GM06990 (cell line): Measurements from ENCODE around the gene ELOVL6.

ENCODE experiments used
- DNase-seq: peaks from one replicate; pipeline ENCODE4 v3.0.0-alpha.2; 2011; ENCODE audit not compliant: insufficient read length; ENCODE audit errors: extremely low read depth
- H3K27me3 ChIP-seq: replicated peaks from 2 replicates; pipeline ENCODE4 v1.6.0; 2011; ENCODE audit warnings: low read length; ENCODE audit not compliant: control insufficient read depth, insufficient read depth
- H3K36me3 ChIP-seq: 2 replicates; pipeline ENCODE4 v1.5.1; 2011; ENCODE audit warnings: low read length; ENCODE audit not compliant: control insufficient read depth, insufficient read depth
- H3K4me3 ChIP-seq: replicated peaks from 2 replicates; pipeline ENCODE4 v1.5.1; 2011; ENCODE audit warnings: low read depth, mild to moderate bottlenecking, control low read depth, low read length
- CTCF ChIP-seq: IDR thresholded peaks from 2 replicates; pipeline ENCODE4 v1.5.1; 2011; ENCODE audit warnings: low read length, control low read depth, mild to moderate bottlenecking, inconsistent platforms; ENCODE audit not compliant: insufficient read depth, poor library complexity, severe bottlenecking

Gene ELOVL6

DNA sequence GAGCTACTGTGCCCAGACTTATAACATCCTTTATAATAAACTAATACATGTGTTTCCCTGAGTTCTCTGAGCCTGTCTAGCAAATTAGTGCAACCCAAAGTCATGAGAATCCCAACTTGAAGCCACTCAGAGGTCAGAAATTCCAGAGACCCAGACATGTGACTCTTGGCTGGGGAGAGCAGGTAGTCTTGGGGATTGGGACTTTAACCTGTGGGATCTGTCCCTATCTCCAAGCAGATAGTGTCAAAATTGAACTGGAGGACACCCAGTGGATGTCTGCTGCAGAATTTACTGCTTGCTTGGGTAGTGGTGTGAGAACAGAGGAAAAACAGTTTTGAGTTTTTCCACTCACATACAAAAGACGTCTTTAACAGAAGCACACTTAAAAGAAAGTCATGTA lies 26.4 kb downstream of the ELOVL6 start:
- Histone ChIP-seq H3K36me3 (no peaks in the 10 kb centered on the region), H3K27me3 (no peaks in the 10 kb centered on the region), H3K4me3 (no peak overlapping the region)
- no peak for DNase-seq
- TF ChIP-seq CTCF: no peak

GRCh38 chr4:110170861-110171260 lies 27.6 kb downstream of the ELOVL6 start:
- Histone ChIP-seq H3K36me3 (no peaks in the 10 kb centered on the region), H3K27me3 (no peaks in the 10 kb centered on the region), H3K4me3 (no peak overlapping the region)
- DNase-seq: no peak
- TF ChIP-seq CTCF: no peak

DNA sequence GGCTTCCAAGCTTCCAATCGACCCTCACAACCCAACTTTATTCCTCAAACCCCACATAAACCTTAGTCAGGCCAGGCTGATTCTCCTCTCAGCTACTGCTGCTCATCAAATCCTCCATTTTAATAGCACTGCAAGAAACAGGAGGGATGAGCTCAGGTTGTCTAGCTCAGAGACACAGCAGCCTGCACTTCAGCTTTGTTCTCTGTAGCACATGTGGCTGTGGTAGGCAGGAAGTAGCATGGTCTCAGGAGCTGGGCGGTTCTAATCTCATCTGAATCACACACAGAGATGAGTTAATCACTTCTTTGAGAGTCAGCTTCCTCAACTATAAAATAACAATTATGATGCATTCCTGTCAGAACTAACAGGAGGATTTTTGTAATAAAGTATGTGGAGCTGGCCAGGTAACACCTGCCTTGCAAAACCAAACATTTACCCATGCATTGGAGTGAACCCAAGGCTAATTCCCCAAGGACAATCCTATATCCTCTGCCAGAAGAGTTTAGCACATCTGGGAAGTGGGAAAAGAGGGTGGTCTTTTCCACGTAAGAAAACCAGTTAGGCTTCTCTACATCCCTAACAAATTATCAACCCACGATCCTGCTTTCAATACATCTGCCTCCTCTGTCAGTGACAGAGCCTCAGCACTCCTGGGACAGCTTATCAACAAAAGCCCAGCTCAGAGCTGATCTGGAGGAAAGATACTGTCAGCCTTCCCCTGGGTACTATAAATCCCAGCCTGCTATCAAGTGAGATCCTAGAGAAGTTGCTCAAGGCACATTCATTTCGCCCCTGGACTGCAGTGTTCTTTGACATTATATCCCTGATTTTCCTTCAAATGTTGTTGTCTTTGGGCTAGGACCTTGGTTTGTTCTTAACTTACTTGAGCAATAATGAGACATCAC lies 32.8 kb downstream of the ELOVL6 start:
- Histone ChIP-seq H3K36me3 (no peaks in the 10 kb centered on the region), H3K4me3 (no peak overlapping the region), H3K27me3 (no peaks in the 10 kb centered on the region)
- no peak for TF ChIP-seq CTCF
- no peak for DNase-seq

- no peaks in the 10 kb centered on the region for H3K36me3 ChIP-seq
- TF ChIP-seq CTCF: no peak
Measured at GRCh38 chr4:110164856-110165255, 33.6 kb downstream of the ELOVL6 start.

DNA sequence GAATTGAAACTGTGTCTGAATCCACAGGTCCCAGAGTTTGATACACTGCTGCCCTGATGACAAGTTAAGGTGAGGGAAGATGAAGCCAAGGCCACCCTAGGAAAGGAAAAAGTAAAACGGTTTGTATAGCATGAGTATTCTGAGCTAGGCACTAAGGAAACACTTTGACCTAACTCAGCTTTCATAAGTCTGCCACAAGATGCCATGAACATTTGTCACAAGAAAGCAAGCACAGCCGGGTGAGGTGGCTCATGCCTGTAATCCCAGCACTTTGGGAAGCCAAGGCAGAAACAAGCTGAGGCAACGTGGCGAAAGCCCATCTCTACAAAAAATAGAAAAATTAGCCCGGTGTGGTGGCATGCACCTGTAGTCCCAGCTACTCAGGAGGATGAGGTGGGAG lies 34.2 kb downstream of the ELOVL6 start:
- no peak overlapping the region for H3K4me3 ChIP-seq
- no peaks in the 10 kb centered on the region for H3K36me3 ChIP-seq
- no peak for TF ChIP-seq CTCF
- no peaks in the 10 kb centered on the region for H3K27me3 ChIP-seq
- DNase-seq: no peak

More at GRCh38 chr4:110164856-110165255, 33.6 kb downstream of the ELOVL6 start:
- no peak overlapping the region for H3K4me3 ChIP-seq
- DNase-seq: no peak
- H3K27me3 ChIP-seq: no peaks in the 10 kb centered on the region
